Type B pancreatic cell (in vitro differentiated cells): ENCODE data around the gene CAMTA1. TPM values are rescaled to one million over a fixed set of nuclear protein-coding genes. Genes with fewer than 3 reads are reported as not detected.

Experiments
- DNase-seq: peaks from one replicate; pipeline ENCODE4 v3.0.0; 2021; ENCODE audit warnings: mixed read lengths; ENCODE audit not compliant: unreplicated experiment; ENCODE audit errors: extremely low spot score
- H3K27ac Mint-ChIP-seq: 2 replicates; pipeline ENCODE4 v1.8.0; 2021; ENCODE audit warnings: mild to moderate bottlenecking, mixed read lengths
- H3K27me3 Mint-ChIP-seq: 2 replicates; pipeline ENCODE4 v1.8.0; 2021; ENCODE audit warnings: mixed read lengths
- H3K36me3 Mint-ChIP-seq: 2 replicates; pipeline ENCODE4 v1.8.0; 2021; ENCODE audit warnings: mixed read lengths
- H3K4me1 Mint-ChIP-seq: one replicate; pipeline ENCODE4 v1.8.0; 2021; ENCODE audit warnings: mixed read lengths; ENCODE audit not compliant: unreplicated experiment
- H3K4me3 Mint-ChIP-seq: 2 replicates; pipeline ENCODE4 v1.8.0; 2021; ENCODE audit warnings: mild to moderate bottlenecking, mixed read lengths
- H3K9me3 Mint-ChIP-seq: 2 replicates; pipeline ENCODE4 v1.8.0; 2021; ENCODE audit warnings: mixed read lengths
- total RNA-seq: library from RNA; stranded (reverse); gene quantifications from 2 replicates; pipeline ENCODE4 v1.2.1, GENCODE V29; 2021; ENCODE audit warnings: low replicate concordance
- TF ChIP-seq, protein P1 (sequence below): fragments of 200-600 bp; sonication (generic); conservative IDR thresholded peaks from 2 replicates; pipeline ENCODE4 v1.5.0; 2021; ENCODE audit warnings: antibody characterized with exemption, mild to moderate bottlenecking

Gene CAMTA1
- total RNA-seq, 1 donor from 2014 or later: 82.5 TPM

DNA sequence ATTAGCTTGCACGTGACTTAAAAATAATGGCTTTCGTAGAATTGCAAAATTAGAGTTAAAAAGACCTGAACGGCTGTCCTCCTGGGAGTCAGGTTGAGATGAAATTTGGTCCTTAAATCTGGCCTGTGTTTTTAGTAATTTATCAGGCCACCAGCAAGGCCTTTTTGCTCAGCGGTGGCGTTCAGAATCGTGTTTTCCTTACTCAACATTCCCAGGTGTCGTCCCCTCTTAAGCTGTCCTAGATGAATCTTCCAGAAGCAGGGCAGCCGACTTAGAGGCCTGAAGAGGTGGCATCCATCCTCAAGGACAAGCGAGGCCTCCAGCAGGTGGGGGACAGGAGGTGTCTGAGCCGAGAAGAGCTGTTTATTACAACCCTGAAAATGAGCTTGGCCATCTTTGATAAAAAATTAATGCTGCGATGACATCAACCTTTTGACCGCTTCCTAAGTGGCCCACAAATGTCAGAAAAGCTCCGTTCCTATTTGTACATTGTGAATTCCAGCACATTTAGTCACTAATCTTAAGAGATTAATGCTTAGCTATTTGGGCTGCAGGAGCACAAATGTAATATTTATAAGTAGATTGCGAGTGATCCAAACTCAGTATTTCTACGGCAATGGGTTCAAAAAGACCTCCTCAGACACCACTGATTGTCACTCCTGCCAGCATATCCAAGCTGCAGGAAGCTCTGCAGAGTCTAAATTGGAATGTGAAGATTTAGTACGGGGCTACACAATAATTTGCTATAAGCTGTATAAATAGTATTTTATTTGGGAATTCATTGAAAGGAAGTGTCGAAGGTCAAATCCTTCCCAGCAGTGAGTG is 641.7 kb downstream of the CAMTA1 start:
- Mint-ChIP-seq H3K4me3 (no peak overlapping the region), H3K27ac (no peak overlapping the region), H3K9me3 (no peaks in the 10 kb centered on the region), H3K27me3 (no peaks in the 10 kb centered on the region), H3K4me1 (peaks cover 11% of the 10 kb centered on the region), H3K36me3 (no peaks in the 10 kb centered on the region)
- TF ChIP-seq, protein P1, sequence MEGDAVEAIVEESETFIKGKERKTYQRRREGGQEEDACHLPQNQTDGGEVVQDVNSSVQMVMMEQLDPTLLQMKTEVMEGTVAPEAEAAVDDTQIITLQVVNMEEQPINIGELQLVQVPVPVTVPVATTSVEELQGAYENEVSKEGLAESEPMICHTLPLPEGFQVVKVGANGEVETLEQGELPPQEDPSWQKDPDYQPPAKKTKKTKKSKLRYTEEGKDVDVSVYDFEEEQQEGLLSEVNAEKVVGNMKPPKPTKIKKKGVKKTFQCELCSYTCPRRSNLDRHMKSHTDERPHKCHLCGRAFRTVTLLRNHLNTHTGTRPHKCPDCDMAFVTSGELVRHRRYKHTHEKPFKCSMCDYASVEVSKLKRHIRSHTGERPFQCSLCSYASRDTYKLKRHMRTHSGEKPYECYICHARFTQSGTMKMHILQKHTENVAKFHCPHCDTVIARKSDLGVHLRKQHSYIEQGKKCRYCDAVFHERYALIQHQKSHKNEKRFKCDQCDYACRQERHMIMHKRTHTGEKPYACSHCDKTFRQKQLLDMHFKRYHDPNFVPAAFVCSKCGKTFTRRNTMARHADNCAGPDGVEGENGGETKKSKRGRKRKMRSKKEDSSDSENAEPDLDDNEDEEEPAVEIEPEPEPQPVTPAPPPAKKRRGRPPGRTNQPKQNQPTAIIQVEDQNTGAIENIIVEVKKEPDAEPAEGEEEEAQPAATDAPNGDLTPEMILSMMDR: no peak
- DNase-seq: no peak

DNA sequence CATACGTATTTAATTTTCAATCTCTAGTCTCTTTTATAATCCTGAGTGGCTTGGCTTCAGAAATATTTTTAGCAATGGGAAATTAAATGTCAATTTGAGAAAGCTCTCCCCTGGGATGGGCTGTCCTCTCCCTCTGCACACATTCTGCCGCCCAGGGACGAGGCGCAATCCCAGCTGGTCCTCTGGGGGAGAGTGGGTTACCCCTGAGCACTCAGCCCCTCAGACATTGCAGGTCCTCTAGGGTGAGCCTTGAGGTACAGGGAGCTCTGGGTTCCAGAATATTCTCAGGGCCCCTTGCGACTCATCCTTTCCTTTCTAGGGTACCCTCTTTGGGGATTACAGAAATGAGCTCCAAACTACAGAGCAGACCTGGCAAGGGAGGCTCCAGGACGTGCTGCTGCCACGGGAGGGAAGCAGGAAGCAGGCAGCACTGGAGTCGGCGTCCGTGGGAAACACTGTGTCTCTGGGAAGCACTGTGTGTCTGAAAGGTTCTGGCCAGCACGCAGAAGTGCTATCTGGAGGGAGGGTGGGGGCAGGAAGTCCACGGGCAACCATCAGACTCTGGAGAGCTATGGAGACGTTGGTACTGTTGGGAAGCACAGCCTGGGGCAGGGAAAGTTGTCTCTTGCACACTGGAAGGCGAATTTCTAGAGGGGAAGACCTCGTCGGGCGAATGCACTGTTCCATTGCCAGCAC is 642.5 kb downstream of the CAMTA1 start:
- H3K4me3 Mint-ChIP-seq: no peak overlapping the region
- H3K27me3 Mint-ChIP-seq: no peaks in the 10 kb centered on the region

DNA sequence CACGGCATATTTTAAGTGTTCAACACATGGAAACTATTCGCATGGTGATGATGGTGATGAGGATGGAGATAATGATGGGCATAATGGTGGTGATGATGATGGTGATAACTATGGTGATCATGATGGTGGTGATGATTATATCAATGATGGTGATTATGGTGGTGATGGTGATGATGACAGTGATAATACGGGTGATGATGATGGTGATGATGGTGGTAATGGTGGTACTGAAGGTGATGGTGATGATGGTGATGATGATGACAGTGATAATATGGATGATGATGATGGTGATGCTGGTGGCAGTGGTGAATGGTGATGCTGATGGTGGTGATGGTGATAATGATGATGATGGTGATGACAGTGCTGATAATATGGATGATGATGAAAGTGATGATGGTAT is 644.0 kb downstream of the CAMTA1 start:
- H3K36me3 Mint-ChIP-seq: no peaks in the 10 kb centered on the region
- no peak overlapping the region for H3K4me3 Mint-ChIP-seq
- TF ChIP-seq, protein P1: no peak
- no peak overlapping the region for H3K27ac Mint-ChIP-seq
- no peaks in the 10 kb centered on the region for H3K9me3 Mint-ChIP-seq
- H3K4me1 Mint-ChIP-seq: peaks cover 15% of the 10 kb centered on the region
- DNase-seq: no peak
- H3K27me3 Mint-ChIP-seq: no peaks in the 10 kb centered on the region

More for the DNA sequence above, 642.5 kb downstream of the CAMTA1 start:
- Mint-ChIP-seq H3K9me3 (no peaks in the 10 kb centered on the region), H3K4me1 (peaks cover 11% of the 10 kb centered on the region), H3K36me3 (no peaks in the 10 kb centered on the region), H3K27ac (no peak overlapping the region)
- TF ChIP-seq, protein P1: no peak
- no peak for DNase-seq

DNA sequence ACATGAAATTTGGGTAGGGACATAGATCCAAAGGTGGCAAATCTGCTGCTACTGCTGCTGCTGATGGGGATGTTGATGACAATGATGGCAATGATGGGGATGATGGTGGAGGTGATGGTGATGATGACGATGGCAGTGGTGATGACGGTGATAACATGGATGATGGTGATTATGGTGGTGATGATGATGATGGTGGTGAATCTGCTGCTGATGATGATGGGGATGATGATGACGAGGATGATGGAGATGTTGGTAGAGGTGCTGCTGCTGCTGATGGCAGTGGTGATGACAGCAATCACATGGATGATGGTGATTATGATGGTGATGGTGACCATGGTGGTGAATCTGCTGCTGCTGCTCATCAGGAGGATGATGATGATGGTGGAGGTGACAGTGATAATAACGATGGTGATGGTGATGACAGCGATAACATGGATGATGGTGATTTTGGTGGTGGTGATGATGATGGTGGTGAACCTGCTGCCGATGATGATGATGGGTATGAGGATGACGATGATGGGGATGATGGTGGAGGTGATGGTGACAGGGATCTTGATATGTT is 644.9 kb downstream of the CAMTA1 start:
- H3K9me3 Mint-ChIP-seq: no peaks in the 10 kb centered on the region
- no peak overlapping the region for H3K27ac Mint-ChIP-seq
- no peaks in the 10 kb centered on the region for H3K27me3 Mint-ChIP-seq
- DNase-seq: no peak
- peaks cover 15% of the 10 kb centered on the region for H3K4me1 Mint-ChIP-seq
- no peaks in the 10 kb centered on the region for H3K36me3 Mint-ChIP-seq
- no peak overlapping the region for H3K4me3 Mint-ChIP-seq
- TF ChIP-seq, protein P1: no peak

DNA sequence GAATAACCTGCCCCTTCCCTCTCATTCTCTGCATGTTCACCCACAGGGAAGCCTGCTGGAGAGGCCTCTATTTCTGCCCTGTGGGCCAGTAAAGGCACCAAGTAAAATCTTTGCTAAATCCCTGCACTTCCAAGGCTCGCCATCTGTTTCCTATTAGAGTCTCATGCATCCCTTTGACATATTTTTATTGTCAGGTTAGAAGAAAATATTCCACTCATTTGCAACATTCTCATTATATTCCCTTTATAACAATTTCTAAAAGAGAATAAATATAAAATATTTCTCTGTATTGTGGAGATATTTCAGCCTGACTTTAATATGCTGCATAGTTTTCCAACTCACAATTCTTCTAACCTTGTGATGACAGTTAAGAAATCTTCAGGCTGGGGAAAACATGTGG is 645.4 kb downstream of the CAMTA1 start:
- H3K4me1 Mint-ChIP-seq: peaks cover 15% of the 10 kb centered on the region
- no peaks in the 10 kb centered on the region for H3K27me3 Mint-ChIP-seq
- H3K4me3 Mint-ChIP-seq: no peak overlapping the region
- H3K36me3 Mint-ChIP-seq: no peaks in the 10 kb centered on the region
- TF ChIP-seq, protein P1: no peak
- no peaks in the 10 kb centered on the region for H3K9me3 Mint-ChIP-seq
- DNase-seq: no peak
- no peak overlapping the region for H3K27ac Mint-ChIP-seq
